Right ventricle myocardium superior (tissue), 1 donor: Measurements from ENCODE around the gene TMEM222. TPM values are rescaled to one million over a fixed set of nuclear protein-coding genes. Genes with fewer than 3 reads are reported as not detected.

Experiments
- ATAC-seq: fragments of 200-7000 bp; cut with Tn5 transposase; one replicate; pipeline ENCODE4 v1.9.1; 2020; ENCODE audit warnings: mild to moderate bottlenecking; ENCODE audit not compliant: poor library complexity
- DNase-seq: peaks from one replicate; pipeline ENCODE4 v3.0.0-alpha.2; 2020
- intact Hi-C: fragments of 100-400 bp; cut with DNase I; formaldehyde crosslinking; loops from one replicate; pipeline ENCODE4 v1.11.2; 2022
- total RNA-seq: library from RNA; stranded (reverse); fragmentation: NEBNext Ultra II Directional; extraction: Animal tissue kit (Norgen Biotek cat#: 25700); gene quantifications from one replicate; pipeline ENCODE4 v1.2.1, GENCODE V29; 2021
- donor health status: DM: no; HTN: yes; CAD: no; lungs with severe emphysema.

Gene TMEM222
- total RNA-seq, 1 donor from 2014 or later: 18.6 TPM

- ATAC-seq: no peak
- intact Hi-C loops: no loop called here
- no peak for DNase-seq
These were observed 11.8 kb downstream of the TMEM222 start for GRCh38 chr1:27333717-27334279.

- no peak for DNase-seq
- intact Hi-C loops: no loop called here
- no peak for ATAC-seq
These were observed 13.8 kb downstream of the TMEM222 start for GRCh38 chr1:27335506-27336422.

- intact Hi-C loops: no loop called here
- DNase-seq (no peak), ATAC-seq (no peak)
These were observed 14.8 kb downstream of the TMEM222 start for GRCh38 chr1:27336756-27337155.

DNA sequence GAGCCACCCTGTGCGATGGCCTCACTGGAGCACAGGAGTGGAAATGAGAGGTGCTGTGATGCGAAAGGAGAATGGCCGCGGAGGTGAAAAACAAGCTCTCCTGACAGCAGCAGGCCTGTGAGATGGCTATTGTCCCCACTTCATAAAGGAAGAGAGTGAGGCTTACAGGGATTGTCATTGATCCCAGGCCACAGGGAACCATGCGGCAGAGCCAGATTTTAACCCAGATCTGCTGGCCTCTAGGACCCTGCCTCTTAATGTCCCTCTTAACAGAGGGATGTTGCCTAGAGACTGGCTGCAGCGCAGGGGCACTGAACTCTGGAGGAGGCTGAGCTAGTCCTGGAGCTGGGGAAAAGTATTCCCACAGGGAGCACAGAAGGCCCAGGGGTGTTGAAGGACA lies 16.8 kb downstream of the TMEM222 start:
- intact Hi-C loops: no loop called here
- ATAC-seq: no peak

GRCh38 chr1:27339213-27339612 lies 17.2 kb downstream of the TMEM222 start:
- no peak for ATAC-seq
- intact Hi-C loops: no loop called here
- DNase-seq: no peak

More for the DNA sequence above, 16.8 kb downstream of the TMEM222 start:
- no peak for DNase-seq

GRCh38 chr1:27341525-27342252 lies 19.7 kb downstream of the TMEM222 start, which contains the start of gene SYTL1:
Gene SYTL1 (plus strand): TSS chr1:27342022. CDS start chr1:27345335, 3,313 bp downstream.
- intact Hi-C loops: no loop called here
- ATAC-seq (peak; percentile 28), DNase-seq (peak; percentile 61)

DNA sequence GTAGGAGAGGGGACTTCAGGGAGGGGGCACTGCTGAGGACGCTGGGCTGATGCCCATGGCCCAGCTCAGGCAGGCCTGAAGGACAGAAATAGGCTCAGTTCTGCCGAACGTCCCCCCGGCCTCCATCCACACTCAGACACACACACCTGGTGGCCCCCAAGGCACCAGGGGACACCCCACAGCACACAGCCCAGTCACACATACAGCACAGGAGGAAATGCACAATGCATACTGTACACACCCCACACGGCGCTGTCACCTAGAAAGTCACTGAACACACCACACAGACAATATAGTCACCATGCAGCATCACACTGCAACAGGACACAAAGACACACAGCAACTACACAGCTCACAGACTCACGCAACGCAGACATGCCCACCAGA lies 20.4 kb downstream of the TMEM222 start:
- no peak for DNase-seq
- intact Hi-C loops: no loop called here
- ATAC-seq: peak; percentile 16

DNA sequence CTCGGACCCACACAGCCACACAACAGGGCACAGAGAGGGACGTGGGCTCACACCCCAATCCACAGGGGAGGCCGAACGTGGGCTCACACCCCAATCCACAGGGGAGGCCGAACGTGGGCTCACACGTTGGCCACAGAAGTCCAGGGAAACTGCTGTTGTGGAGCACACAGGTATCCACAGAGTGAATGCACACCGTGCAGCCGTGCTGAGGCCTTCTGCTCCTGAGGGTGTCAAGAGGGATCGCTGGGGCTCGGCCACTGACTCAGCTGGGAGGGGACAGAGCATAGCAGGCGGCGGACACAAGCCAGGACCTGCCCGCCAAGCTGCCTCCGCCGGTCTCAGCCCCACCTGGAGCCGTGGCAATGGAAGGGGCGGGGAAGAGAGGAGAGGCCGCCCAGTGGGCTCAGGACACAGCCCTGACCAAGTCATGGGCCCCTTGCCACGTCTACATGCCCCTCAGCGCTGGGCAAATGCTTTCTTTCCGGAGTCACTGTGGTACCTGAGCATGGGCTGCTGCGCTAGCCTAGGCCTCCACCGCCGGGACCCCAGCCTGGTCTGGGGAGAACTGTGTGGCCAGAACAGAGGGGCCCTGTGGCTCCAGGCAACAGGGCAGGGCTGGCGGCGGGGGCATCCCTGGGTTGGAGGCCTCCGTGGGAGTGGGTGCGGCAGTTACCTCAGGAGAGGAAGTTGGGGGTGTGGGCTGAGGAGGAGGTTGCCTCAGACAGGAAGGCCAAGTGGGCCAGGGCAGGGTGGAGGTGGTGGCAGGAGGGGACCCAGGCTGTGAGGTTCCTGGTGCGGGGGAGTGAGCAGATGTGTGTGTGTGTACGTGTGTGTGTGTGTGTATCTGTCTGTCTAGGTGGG lies 21.0 kb downstream of the TMEM222 start:
- DNase-seq (peak; percentile 65), ATAC-seq (peak; percentile 26)
- intact Hi-C loops: no loop called here

- ATAC-seq (no peak), DNase-seq (no peak)
- intact Hi-C loops: no loop called here
These were observed 21.7 kb downstream of the TMEM222 start for GRCh38 chr1:27343639-27344025.

DNA sequence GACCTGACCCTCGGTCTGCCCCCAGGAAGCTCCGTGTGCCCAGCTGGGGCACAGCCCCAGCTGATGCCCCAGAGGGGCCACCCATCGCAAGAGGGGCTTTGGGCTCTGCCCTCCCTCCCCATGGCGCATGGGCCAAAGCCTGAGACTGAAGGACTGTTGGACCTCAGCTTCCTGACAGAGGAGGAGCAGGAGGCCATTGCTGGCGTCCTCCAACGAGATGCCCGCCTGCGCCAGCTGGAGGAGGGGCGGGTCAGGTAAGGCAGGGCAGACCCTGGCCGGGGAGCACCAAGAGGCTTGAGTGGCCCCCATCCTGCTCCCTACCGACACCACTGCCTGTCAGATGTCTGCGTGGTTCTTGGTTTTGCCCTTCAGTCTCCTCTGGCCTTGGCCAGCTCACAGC lies 23.3 kb downstream of the TMEM222 start:
- DNase-seq: no peak
- ATAC-seq: no peak
- intact Hi-C loops: no loop called here

- intact Hi-C loops: no loop called here
- no peak for ATAC-seq
These were observed 24.4 kb downstream of the TMEM222 start for GRCh38 chr1:27346357-27346756.

GRCh38 chr1:27346991-27347624 lies 25.1 kb downstream of the TMEM222 start:
- ATAC-seq: no peak
- DNase-seq: no peak
- intact Hi-C loops: no loop called here

More at GRCh38 chr1:27346357-27346756, 24.4 kb downstream of the TMEM222 start:
- DNase-seq: no peak

DNA sequence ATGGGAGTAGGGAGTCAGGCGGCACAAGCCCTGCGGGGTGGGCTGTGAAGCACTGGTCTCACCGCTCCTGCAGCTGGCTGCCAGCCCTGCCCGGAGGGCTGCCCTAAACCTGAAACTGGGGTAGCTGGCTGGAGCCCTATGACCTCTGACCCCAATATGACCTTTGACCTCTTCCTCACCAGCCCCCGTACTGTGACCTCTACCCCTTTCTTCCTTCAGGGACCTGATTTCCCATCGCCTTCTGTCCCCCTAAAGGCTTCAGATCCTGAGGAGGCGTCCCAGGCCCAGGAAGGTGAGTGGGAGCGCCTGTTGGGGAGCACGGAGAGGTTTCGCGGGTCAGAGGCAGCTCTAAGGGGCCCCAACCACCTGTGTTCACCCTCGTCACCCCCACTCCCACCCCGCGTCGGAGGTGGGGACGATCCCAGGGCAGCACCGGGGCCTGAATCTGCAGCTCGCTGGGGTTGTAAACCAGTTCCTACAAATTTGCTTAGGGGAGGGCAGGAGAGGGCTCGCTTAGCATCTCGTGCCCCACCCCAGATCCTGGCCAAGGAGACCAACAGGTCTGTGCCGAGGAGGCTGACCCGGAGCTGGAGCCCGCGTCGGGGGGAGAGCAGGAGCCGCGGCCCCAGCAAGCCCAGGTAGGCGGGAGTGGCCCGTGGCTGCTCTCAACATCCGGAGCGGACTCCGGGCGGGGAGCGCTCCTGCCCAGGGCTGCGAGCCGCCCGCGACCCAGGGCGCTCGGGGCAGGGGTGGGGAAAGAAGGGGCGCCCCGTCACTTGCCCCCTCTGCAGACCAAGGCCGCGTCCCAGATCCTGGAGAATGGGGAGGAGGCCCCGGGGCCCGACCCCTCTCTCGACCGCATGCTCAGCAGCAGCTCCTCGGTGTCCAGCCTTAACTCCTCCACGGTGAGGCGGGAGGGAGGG lies 27.2 kb downstream of the TMEM222 start:
- intact Hi-C loops: no loop called here
- DNase-seq (peak; percentile 49), ATAC-seq (peak; percentile 41)

GRCh38 chr1:27349784-27350662 lies 28.1 kb downstream of the TMEM222 start:
- intact Hi-C loops: no loop called here
- DNase-seq (peak; percentile 78), ATAC-seq (peak; percentile 71)

DNA sequence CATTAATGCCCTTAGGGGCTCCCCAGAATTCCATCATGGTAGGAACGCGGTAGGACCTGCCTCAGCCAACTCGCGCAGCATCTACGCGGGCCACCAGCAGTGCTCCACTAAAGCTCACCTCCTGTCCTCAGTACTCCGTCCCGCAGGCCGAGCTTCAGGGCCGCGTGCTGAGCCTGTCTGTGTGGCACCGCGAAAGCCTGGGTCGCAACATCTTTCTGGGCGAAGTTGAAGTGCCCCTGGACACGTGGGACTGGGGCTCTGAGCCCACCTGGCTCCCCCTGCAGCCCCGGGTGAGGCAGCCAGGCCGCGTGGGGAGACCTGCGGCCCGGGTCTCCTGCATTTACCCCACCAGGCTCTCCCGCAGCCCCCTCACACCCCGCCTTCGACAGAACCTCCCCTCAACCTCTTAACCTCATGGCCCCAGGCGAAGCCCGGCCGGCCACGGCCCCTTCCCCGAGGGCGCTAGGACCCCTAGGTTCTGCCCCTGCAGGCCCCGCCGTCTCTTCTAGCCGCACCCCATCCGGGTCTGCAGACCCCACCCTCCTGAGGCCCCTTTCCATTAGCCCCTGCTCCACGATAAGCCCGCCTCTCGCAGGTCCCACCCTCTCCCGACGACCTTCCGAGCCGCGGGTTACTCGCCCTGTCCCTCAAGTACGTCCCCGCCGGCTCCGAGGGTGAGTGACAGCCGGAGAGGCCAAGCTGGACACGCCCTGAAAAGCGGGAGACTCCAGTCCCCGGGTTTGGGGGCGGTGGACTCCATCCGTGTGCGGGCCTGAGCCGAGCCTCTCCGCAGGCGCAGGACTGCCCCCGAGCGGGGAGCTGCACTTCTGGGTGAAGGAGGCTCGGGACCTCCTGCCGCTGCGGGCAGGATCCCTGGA lies 28.9 kb downstream of the TMEM222 start:
- peak; percentile 44 for ATAC-seq
- intact Hi-C loops: no loop called here

More for the DNA sequence above, 28.9 kb downstream of the TMEM222 start:
- DNase-seq: peak; percentile 77
